Astrocyte (in vitro differentiated cells and primary cell): ENCODE measurements around the gene XRCC5.

ENCODE experiments used
- CTCF ChIP-seq: IDR thresholded peaks from 2 replicates; pipeline ENCODE4 v1.5.1; 2011; ENCODE audit warnings: low read depth, mild to moderate bottlenecking, inconsistent platforms, low read length, moderate library complexity; ENCODE audit not compliant: insufficient read depth
- EZH2 ChIP-seq: IDR thresholded peaks from 2 replicates; pipeline ENCODE4 v1.6.1; 2012; ENCODE audit warnings: mild to moderate bottlenecking, low read length, inconsistent platforms; ENCODE audit not compliant: insufficient read depth

- no peak for TF ChIP-seq EZH2
- TF ChIP-seq CTCF, result no peak
Observed at GRCh38 chr2:216111122-216111521, 2.0 kb downstream of the XRCC5 start.
